Body of pancreas (tissue), 4 donors: ENCODE measurements around the gene RNFT2.

Source experiments
- CTCF ChIP-seq, 7 experiments: fragments of 450-650 bp in 4 of 7; fragments of 200-600 bp in 3 of 7; sonication (generic) in 3 of 7; IDR thresholded peaks; one replicate each; pipeline ENCODE4 v1.5.1; 2016 to 2019; ENCODE audit warnings: antibody characterized with exemption in 7 of 7
- POLR2A ChIP-seq, 3 donors: fragments of 450-650 bp; IDR thresholded peaks; one replicate each; pipeline ENCODE4 v1.6.1; 2016; ENCODE audit warnings: antibody characterized with exemption in 3 of 3, mild to moderate bottlenecking in 2 of 3

DNA sequence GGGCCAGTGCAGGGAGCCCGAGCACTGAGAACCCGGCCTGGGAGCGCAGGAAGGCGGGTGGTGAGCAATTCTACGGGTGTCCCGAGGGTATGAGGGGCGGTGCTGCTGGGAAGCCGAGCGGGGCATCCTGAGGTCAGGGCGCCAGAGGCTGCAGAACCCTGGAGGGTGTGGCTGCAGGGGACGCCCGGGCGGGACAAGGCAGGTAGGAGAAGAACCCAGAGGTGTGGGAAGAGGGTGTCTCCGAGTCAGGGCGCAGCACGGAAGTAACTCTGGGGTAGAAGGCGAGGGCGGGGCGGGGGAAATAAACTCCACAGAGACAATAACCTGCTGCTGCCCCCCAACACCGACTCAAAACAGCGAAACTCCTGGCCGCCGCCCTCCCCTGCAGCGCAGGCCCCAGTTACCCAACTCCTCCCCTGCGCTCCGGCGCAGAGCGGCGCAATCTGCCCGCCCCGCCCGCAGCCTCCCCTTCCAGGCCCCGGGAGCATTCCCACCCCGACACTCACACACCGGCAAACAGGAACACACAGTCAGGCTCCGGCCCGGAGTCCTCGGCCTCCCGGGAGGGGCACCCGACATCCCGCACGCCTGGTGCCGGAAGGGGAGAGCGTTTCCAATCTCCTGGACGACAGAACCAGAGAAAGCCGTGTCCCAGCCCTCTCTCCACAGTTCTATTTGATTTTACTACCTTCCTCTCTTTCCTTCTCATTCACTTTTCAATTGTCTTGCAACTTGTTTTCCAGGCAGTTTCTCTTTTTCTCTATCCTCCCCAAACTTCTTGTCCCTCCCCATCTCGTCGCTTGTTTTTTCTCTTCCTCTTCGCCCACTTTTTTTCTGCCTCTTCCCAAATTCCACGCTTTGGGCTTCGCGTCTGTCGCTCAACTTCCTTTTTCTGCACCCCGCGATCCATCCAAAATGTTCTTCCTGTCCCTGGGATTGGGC, 140.7 kb downstream of the RNFT2 start:
- no peak for TF ChIP-seq CTCF (IDR thresholded peaks at IDR 0.05)
- no peak for TF ChIP-seq POLR2A (IDR thresholded peaks at IDR 0.05)
